ENCODE results near the gene TLN1. TPM values are rescaled to one million over a fixed set of nuclear protein-coding genes. Genes with fewer than 3 reads are reported as not detected.

Gene TLN1
- total RNA-seq, 2 experiments from 2014 or later = 158 to 169 TPM

DNA sequence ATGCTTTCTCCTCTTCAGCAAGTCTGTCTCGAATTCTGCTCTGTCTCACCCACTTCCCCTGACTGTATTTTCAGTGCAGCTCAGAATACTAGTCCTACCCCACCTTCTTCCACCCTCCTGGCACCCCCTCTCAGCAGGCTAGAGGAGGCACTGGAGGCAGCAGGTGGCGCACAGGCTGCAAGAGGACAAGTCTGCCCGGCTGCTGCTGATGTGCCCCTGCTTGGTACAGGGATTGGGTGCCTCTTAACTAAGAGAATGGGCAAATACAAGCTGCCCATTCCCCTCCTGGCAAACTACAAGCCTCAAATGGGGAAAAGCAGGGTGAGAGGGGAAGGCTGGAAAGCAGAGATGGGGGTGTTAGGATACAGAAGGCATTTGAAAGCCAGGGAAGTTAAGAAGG is 5.1 kb downstream of the TLN1 start:
- Mint-ChIP-seq H3K27ac (peak overlapping the region; percentile 57), H3K4me1 (peaks cover 12% of the 10 kb centered on the region), H3K36me3 (peaks cover 21% of the 10 kb centered on the region), H3K4me3 (peak overlapping the region; percentile 42), H3K27me3 (no peaks in the 10 kb centered on the region), H3K9me3 (no peaks in the 10 kb centered on the region)
- DNase-seq = no peak

DNA sequence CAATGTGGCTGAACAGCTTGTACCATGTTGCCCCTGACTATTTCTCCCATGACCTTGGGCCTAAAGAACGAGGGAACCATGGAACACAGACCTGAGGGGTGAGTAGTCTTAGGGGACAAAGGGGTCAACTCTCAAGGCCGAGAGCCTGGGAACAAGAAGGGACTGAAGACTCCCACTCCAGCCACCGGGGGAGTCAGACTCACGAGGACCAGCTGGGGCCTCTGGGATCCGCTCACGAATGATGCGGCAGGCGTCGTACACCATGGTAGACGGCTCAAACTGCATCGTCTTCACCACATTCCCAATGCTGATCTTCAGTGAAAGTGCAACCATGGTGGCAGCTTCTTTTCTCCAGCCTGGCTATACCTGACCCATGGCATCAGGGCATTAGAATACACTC is 6.6 kb downstream of the TLN1 start:
- Mint-ChIP-seq H3K27ac (no peak overlapping the region), H3K36me3 (peaks cover 24% of the 10 kb centered on the region), H3K9me3 (no peaks in the 10 kb centered on the region)

DNA sequence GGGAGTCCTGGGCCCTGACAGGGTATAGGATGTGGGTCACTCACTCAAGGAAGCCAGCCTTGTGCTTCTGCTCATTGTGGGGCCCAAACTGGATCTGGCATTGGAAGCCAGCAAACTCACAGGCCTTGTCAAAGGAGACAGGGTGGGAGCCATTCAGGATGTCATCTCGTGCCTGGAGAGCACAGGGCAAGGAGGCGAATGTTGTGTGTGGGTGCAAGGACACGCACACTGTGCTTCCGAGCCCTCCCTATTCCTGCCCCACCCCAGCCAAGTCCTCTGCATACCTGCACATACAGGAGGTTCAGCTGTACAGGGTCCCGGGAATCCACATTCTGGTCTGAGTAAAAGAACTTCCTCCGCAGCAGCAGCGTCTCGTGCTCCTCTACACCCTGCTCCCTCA is 8.1 kb downstream of the TLN1 start:
- H3K36me3 Mint-ChIP-seq = peaks cover 27% of the 10 kb centered on the region
- H3K4me1 Mint-ChIP-seq = peaks cover 8% of the 10 kb centered on the region
- H3K9me3 Mint-ChIP-seq = no peaks in the 10 kb centered on the region
- no peaks in the 10 kb centered on the region for H3K27me3 Mint-ChIP-seq
- no peak for DNase-seq
- H3K27ac Mint-ChIP-seq = no peak overlapping the region
- H3K4me3 Mint-ChIP-seq = no peak overlapping the region

More for the DNA sequence above, 6.6 kb downstream of the TLN1 start:
- peaks cover 8% of the 10 kb centered on the region for H3K4me1 Mint-ChIP-seq
- H3K4me3 Mint-ChIP-seq = no peak overlapping the region
- H3K27me3 Mint-ChIP-seq = no peaks in the 10 kb centered on the region
- no peak for DNase-seq

DNA sequence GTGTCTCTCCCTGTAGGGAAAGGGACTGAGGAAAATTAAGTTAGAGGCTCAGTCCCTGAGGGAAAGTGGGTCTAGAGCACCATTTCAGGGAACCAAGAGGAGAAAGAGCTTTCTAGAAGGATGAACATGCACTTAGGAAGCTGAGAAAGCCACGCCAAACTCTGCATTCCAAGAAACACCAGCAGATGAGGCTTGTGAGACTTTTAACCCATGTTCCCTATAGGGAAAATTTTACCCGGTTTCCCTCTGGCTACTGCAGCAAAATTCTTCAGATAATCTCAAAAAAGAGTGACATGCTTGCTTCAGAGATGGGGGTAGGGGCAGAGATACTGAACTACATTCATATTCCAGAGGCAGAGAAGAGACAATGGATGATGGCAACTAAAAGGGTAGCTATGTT is 8.6 kb downstream of the TLN1 start:
- Mint-ChIP-seq H3K4me1 (peaks cover 8% of the 10 kb centered on the region), H3K27ac (no peak overlapping the region), H3K36me3 (peaks cover 28% of the 10 kb centered on the region), H3K4me3 (no peak overlapping the region), H3K9me3 (no peaks in the 10 kb centered on the region), H3K27me3 (no peaks in the 10 kb centered on the region)
- DNase-seq = no peak

DNA sequence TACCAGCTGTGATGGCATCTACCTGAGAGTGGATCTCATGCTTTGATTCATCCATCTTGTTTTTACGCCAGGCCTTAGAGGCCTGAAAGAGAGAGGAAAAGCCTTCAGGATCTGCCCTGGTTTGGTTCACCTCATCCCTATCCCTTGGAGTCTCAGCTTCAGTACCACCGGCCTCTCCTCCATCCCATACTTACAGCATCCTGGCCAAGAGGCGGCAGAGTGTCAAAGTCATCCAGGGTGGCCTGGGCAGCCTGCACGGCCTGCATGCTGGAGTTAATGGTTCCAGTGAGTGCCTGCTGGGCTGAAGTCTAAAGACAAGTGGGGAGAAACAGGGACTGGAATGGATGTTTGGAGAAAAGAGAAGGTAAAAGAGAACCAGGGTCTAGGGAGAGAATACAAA is 12.4 kb downstream of the TLN1 start:
- H3K9me3 Mint-ChIP-seq = no peaks in the 10 kb centered on the region
- peaks cover 27% of the 10 kb centered on the region for H3K36me3 Mint-ChIP-seq
- no peak overlapping the region for H3K27ac Mint-ChIP-seq
- DNase-seq = no peak
- H3K4me3 Mint-ChIP-seq = no peak overlapping the region
- no peaks in the 10 kb centered on the region for H3K27me3 Mint-ChIP-seq
- H3K4me1 Mint-ChIP-seq = no peaks in the 10 kb centered on the region

DNA sequence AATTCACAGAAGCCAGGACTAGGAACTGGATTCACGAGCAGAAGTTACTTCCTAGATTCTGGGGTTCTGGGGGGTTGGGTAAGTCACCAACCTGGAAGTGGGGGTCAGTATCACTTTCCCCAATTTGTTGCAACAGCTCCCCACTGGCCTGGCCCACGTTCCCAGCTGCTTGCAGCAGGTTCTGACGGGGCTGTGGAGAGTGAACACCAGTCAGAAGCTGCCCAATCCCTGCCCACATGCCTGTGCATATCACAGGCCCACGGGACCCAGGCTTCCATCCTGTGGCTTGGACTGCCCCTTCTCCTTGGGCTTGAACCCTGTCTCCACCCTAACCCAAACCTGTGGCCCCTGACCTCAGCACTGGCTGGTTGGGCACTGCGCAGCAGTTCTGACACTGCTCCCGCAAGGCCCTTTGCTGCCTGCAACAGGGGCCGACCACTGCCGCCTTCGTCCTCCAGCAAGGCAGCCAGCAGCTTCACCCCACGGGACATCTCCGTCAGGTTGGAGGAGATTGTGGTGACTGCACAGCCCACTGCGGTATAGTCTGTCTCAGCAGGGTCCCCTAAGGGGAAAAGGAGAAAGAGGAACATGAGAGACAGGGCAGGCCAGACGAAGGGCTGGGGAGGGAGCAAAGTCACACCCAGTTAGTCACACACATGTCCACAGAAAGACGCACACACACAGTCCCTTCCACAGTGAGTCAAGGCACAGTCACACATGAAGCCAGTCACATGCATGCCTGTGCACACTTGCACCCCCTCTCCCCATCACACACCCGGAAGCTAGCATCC is 13.1 kb downstream of the TLN1 start:
- no peak overlapping the region for H3K4me3 Mint-ChIP-seq
- no peaks in the 10 kb centered on the region for H3K27me3 Mint-ChIP-seq
- H3K36me3 Mint-ChIP-seq = peaks cover 22% of the 10 kb centered on the region
- no peak for DNase-seq
- no peaks in the 10 kb centered on the region for H3K9me3 Mint-ChIP-seq
- H3K4me1 Mint-ChIP-seq = no peaks in the 10 kb centered on the region
- no peak overlapping the region for H3K27ac Mint-ChIP-seq

DNA sequence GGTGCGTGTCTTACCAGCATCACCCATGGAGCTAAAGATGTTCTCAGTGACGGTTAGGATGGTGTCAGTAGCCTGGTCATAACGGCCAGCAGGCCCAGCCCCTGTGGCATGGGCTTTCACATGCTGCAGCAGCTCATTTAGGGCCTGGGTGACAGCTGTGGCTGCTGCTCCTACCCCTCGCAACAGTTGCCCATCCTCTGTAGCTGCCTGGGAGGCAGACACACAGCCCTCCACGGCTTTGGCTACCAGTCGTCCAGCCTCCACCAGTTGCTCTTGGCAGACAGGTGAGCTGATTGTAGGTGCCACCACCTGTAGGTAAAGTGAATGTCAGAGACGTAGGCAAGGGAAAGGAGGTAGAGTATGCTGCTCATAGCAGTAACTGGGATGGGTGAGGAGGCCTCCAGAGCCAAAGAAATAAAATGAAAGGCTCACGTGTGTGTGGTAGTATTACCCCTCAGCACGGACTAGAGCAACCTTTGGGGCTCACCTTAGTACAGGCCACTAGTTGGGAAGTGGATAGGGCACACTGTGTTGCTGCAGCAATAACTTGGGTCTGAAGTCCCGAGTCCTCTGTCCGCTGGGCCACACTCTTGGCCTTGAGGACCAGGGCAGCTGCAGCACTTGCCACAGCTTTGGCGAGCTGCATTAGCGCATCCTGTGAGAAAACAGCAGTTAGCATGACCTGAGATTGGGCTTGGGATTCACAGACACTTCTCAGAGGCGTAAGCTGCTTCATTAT is 14.7 kb downstream of the TLN1 start:
- no peak overlapping the region for H3K27ac Mint-ChIP-seq
- H3K27me3 Mint-ChIP-seq = no peaks in the 10 kb centered on the region
- peaks cover 18% of the 10 kb centered on the region for H3K36me3 Mint-ChIP-seq
- H3K9me3 Mint-ChIP-seq = no peaks in the 10 kb centered on the region
- DNase-seq = no peak
- no peaks in the 10 kb centered on the region for H3K4me1 Mint-ChIP-seq
- H3K4me3 Mint-ChIP-seq = no peak overlapping the region

DNA sequence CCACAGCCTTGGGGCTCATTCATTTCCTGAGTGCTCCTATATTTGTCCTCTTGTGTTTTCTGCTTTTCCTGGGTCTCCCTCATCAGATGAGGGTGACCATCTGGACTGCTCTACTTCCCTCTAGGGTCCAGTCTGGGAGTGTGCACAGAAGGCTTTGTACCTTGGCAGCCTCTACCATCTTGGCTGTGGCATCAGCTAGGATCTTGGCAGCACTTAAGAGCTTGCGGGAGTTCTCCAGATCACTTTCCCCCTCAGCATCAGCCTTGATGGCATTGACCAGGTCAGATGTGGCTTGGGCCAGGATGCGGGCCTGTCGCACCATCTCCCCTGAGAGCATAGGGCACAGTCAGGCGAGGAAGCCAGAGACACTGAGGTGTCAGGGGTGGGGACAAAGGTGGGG is 15.8 kb downstream of the TLN1 start:
- Mint-ChIP-seq H3K36me3 (peaks cover 14% of the 10 kb centered on the region), H3K9me3 (no peaks in the 10 kb centered on the region), H3K27ac (no peak overlapping the region), H3K4me3 (no peak overlapping the region), H3K27me3 (no peaks in the 10 kb centered on the region), H3K4me1 (no peaks in the 10 kb centered on the region)
- no peak for DNase-seq

DNA sequence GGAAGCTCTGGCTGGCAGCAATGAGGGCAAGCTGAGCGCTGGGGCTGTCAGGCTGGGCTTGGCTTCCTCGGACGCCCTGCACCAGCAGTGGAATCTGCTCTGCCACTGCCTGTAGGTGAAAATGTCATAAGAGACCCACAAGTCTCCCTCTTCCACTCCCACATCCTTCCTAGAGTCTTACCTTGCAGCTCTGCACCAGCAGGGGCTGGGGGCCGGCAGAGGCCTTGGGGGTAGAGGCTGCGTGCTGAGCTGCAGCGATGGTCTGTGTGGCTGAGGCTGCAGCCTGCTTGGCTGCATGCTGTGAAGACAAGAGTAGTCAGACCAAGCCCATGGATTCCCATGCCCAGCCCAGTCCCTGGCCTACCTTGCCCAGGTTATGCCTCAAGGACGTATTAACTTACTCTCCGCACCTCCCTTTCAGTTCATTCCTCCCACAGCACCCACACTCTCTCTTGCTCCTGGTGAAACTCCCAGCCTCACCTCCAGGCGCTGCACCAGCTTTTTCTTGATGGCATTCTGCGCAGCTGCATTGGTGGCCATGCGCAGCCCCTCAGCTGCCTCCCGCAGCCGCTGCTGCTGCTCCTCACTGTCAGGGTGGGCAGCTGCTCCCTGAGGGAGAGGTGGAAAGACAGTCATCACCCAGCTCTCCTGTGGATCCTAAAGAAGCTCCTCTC is 17.3 kb downstream of the TLN1 start:
- H3K27ac Mint-ChIP-seq = peak overlapping the region; percentile 2
- no peak for DNase-seq
- no peak overlapping the region for H3K4me3 Mint-ChIP-seq
- no peaks in the 10 kb centered on the region for H3K27me3 Mint-ChIP-seq
- no peaks in the 10 kb centered on the region for H3K4me1 Mint-ChIP-seq
- H3K9me3 Mint-ChIP-seq = no peaks in the 10 kb centered on the region
- peaks cover 22% of the 10 kb centered on the region for H3K36me3 Mint-ChIP-seq

DNA sequence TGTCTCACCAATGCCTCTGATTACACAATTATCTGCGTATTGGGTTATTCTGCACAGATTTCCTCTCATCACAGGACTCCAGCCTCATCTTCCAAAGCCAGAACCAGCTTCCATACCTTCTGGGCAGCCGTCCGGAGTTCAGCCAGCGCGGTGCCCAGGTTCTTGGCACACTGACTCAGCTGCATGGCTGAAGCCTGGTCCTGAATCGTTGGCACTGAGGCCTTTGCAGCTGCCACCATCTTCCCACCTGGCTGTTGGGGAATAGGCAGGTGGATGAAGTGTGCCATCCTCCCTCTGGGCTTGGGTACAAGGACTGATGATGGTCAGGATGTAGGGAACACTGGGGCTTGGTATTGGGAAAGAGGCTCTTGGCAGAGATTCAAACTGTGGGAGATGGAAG is 17.9 kb downstream of the TLN1 start:
- Mint-ChIP-seq H3K9me3 (no peaks in the 10 kb centered on the region), H3K4me1 (no peaks in the 10 kb centered on the region), H3K27ac (peak overlapping the region; percentile 2), H3K27me3 (no peaks in the 10 kb centered on the region), H3K36me3 (peaks cover 24% of the 10 kb centered on the region), H3K4me3 (no peak overlapping the region)
- no peak for DNase-seq

DNA sequence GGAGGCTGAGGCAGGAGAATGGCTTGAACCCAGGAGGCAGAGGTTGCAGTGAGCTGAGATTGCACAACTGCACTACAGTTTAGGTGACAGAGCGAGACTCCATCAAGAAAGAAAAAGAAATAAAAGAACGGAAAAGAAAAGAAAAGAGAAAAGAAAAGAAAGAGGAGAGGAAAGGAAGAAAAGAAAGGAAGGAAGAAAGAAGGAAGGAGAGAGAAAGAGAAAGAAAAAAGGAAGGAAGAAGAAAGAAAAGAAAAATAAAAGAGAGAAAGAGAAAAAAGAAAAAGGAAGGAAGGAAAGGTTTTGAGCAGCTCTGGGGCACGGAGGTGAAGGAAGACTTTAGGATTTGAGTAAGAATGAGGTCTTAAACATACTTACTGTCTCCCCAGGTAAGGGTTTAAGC is 18.4 kb downstream of the TLN1 start:
- DNase-seq = no peak
- H3K36me3 Mint-ChIP-seq = peaks cover 24% of the 10 kb centered on the region
- H3K4me1 Mint-ChIP-seq = no peaks in the 10 kb centered on the region
- no peak overlapping the region for H3K27ac Mint-ChIP-seq
- H3K9me3 Mint-ChIP-seq = no peaks in the 10 kb centered on the region
- H3K27me3 Mint-ChIP-seq = no peaks in the 10 kb centered on the region
- H3K4me3 Mint-ChIP-seq = no peak overlapping the region

DNA sequence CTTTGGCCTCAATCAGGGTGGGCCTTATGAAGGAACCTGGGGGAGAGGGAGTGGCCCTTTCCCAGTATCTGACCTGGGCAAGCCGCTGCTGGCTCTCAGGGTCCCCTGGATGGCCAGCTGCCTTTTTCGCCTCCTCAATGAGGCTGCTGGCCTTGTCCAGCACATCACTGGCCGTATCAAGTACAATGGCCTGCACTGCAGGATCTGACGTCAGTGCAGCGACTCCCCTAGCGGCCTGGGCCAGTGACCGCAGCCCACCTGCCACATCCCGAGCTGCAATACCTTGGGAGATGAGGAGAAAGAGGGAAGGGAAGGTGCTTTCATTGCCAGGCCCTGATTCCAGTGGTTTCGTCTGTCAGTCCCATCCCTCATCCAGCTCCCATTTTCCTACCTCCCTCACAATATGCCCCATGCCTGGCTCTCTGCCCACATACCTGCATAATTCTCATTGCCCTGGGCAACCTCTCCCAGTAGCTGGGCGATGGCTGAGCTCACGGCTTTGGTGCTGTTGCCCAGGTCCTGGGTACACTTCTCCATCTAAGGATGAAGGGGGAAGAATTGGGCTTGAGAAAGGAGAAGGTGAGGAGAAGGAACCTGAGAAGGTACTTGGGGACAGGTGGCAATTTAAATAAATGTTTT is 19.1 kb downstream of the TLN1 start:
- Mint-ChIP-seq H3K4me3 (no peak overlapping the region), H3K27me3 (no peaks in the 10 kb centered on the region), H3K27ac (no peak overlapping the region), H3K9me3 (no peaks in the 10 kb centered on the region), H3K4me1 (no peaks in the 10 kb centered on the region), H3K36me3 (peaks cover 21% of the 10 kb centered on the region)
- no peak for DNase-seq

DNA sequence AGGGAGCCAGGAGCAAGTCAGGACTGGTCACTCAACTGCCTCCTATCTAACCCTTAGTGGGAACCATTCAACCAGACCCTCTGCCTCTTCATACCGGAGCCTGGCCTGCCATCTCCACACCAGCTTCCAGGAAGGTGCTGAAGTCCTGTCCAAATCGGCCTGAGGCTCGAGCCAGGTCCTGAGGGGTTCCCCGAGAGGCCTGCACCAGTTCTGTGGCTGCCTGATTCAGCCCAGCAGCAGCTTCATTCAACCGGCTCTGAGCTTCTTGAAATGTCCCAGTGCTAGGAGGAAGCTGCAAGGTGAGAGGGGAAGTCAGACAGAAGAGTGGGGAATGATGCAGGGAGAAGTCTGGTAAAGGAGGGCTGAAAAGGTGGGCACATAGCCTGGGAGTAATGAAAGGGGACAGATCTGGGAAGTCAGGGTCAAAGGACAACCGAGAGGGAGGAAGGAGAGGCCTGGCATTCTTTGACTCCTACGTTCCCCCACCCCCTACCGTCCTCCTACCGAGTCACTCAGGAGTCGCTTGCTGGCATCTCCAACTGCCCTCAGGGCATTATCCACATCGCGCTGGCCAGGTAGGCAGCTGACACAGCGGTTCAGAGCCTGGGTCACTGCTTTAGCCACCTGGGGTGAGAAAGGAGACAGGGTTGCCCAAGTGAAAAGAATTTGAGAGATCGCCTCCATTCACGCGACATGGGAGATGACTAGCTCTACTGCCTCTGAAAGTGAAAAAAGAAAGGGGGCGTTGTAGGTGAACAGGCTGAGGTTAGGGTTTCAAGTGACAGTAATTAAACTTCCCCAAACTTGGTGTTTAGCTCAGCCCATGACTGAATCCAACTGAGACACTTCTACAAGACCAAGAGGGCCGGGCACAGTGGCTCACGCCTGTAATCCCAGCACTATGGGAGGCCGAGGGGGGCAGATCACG is 20.2 kb downstream of the TLN1 start:
- Mint-ChIP-seq H3K27ac (no peak overlapping the region), H3K36me3 (peaks cover 30% of the 10 kb centered on the region), H3K27me3 (no peaks in the 10 kb centered on the region), H3K9me3 (no peaks in the 10 kb centered on the region), H3K4me1 (no peaks in the 10 kb centered on the region), H3K4me3 (no peak overlapping the region)
- DNase-seq = no peak

DNA sequence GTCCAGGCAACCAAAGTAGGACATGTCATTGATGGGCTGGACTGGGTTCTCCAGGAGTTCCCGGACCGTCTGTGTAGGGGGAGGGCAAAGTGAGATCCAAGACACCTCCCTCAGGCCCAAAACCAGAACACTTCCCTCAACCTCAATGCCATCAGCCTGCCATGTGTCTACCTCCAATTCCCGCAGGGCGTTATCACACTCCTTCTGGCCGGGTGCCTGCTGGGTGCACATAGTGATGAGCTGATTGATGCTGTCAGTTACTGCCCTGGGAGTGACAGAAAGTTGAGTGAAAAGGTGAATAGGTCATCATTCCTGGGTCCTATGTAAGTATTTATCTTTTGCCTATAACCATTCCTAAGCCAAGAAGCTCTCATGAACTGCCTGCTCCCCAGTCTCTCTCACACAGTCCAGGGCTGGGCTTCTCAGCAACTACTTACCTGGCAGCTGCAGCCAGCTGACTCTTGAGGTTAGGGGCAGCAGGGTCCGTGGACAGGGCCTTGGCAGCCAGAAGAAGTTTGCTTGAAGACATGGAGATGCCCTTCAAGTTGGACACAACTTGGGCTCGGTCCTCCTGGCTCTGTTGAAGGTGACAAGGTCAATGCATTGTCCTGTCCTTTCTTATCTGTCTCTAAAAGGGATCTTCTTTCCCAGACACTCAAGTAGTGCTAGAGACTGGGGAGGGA is 21.0 kb downstream of the TLN1 start:
- Mint-ChIP-seq H3K4me1 (no peaks in the 10 kb centered on the region), H3K9me3 (no peaks in the 10 kb centered on the region), H3K4me3 (no peak overlapping the region), H3K27me3 (no peaks in the 10 kb centered on the region), H3K27ac (no peak overlapping the region), H3K36me3 (peaks cover 27% of the 10 kb centered on the region)
- DNase-seq = no peak
